HCT116 (cell line): Measurements from ENCODE around the gene INTS1. TPM values are rescaled to one million over a fixed set of nuclear protein-coding genes. Genes with fewer than 3 reads are reported as not detected.

Experiments used
- ATAC-seq: fragments of 200-7000 bp; cut with Tn5 transposase; 2 replicates; pipeline ENCODE4 v1.9.1; 2020; ENCODE audit warnings: mild to moderate bottlenecking, moderate library complexity
- BruUV-seq: library from RNA; stranded (reverse); fragments of 400-500 nt; replicated peaks from 2 replicates; lab custom pipeline; 2021; lab: Mats Ljungman, UMichigan
- CTCF ChIA-PET: fragments of 300-600 bp; sonication (Branson Sonifier 250); formaldehyde crosslinking; loops from one replicate; lab custom pipeline; 2021; ENCODE audit warnings: antibody characterized with exemption; lab: Charles Lee
- POLR2A ChIA-PET: fragments of 300-600, 350-600 bp; sonication (Branson Sonifier 250); formaldehyde crosslinking; loops from one replicate; lab custom pipeline; 2021; ENCODE audit warnings: antibody characterized with exemption; lab: Charles Lee
- RAD21 ChIA-PET, 2 experiments: fragments of 300-600 bp; sonication (Branson Sonifier 250); formaldehyde crosslinking; loops; one replicate each; lab custom pipeline; 2023; ENCODE audit warnings: low total read pairs in 2 of 2; ENCODE audit not compliant: uncharacterized antibody in 2 of 2, unreplicated experiment in 2 of 2, low non-redundant PET in 1 of 2; lab: Charles Lee
- DNase-seq: peaks from one replicate; pipeline ENCODE4 v3.0.0-alpha.2; 2010; ENCODE audit warnings: low read depth, low spot score
- H2AFZ ChIP-seq: fragments of 200-600 bp; shearing (Covaris generic), sonication (generic); 2 replicates; pipeline ENCODE4 v1.6.1; 2017; ENCODE audit warnings: low read depth, mixed run types, mixed read lengths, antibody characterized with exemption, low read length; ENCODE audit not compliant: poor library complexity, severe bottlenecking
- H3K27ac ChIP-seq: 2 replicates; pipeline ENCODE4 v1.5.1; 2012; ENCODE audit warnings: low read depth, low read length
- H3K27me3 ChIP-seq: fragments of 200-600 bp; sonication (generic); 2 replicates; pipeline ENCODE4 v1.6.1; 2016; ENCODE audit warnings: mixed run types, low read length, mixed read lengths; ENCODE audit not compliant: insufficient read depth
- H3K36me3 ChIP-seq, 2 experiments: fragments of 200-500 bp in 1 of 2; fragments of 200-600 bp in 1 of 2; sonication (Bioruptor generic) in 1 of 2; sonication (generic) in 1 of 2; 2 replicates each; pipeline versions ENCODE4 v1.5.1 to v1.6.1; 2014 to 2016; ENCODE audit warnings: low read length in 2 of 2, inconsistent platforms in 1 of 2, mixed read lengths in 1 of 2, mixed run types in 1 of 2; ENCODE audit not compliant: insufficient read depth in 2 of 2, control insufficient read depth in 1 of 2
- H3K4me1 ChIP-seq, 2 experiments: fragments of 200-600 bp in 1 of 2; sonication (generic) in 1 of 2; 2 replicates each; pipeline versions ENCODE4 v1.5.1 to v1.6.1; 2012 to 2017; ENCODE audit warnings: low read length in 2 of 2, inconsistent platforms in 1 of 2, mild to moderate bottlenecking in 1 of 2, mixed read lengths in 1 of 2, mixed run types in 1 of 2, moderate library complexity in 1 of 2; ENCODE audit not compliant: insufficient read depth in 2 of 2, control insufficient read depth in 1 of 2
- H3K4me2 ChIP-seq: fragments of 200-600 bp; sonication (generic); 2 replicates; pipeline ENCODE4 v1.6.1; 2017; ENCODE audit warnings: mixed run types, low read length, mixed read lengths
- H3K4me3 ChIP-seq, 2 experiments: fragments of 200-600 bp in 1 of 2; sonication (generic) in 1 of 2; replicated peaks in 1 of 2; 2 replicates each; pipeline ENCODE4 v1.5.1; 2011 to 2016; ENCODE audit warnings: low read length in 2 of 2, control low read depth in 1 of 2, low read depth in 1 of 2, mild to moderate bottlenecking in 1 of 2, mixed read lengths in 1 of 2, mixed run types in 1 of 2
- H3K79me2 ChIP-seq: fragments of 200-600 bp; sonication (generic); 2 replicates; pipeline ENCODE4 v1.6.1; 2017; ENCODE audit warnings: mild to moderate bottlenecking, mixed run types, low read length, moderate library complexity, mixed read lengths; ENCODE audit not compliant: insufficient read depth
- H3K9ac ChIP-seq: fragments of 200-600 bp; sonication (generic); 2 replicates; pipeline ENCODE4 v1.6.1; 2016; ENCODE audit warnings: low read length, mixed read lengths
- H3K9me2 ChIP-seq: fragments of 200-600 bp; sonication (generic), shearing (Covaris generic); 2 replicates; pipeline ENCODE4 v1.6.1; 2017; ENCODE audit warnings: mixed run types, mild to moderate bottlenecking, moderate library complexity; ENCODE audit not compliant: insufficient read depth
- H3K9me3 ChIP-seq, 2 experiments: fragments of 200-500 bp in 1 of 2; fragments of 200-600 bp in 1 of 2; sonication (Bioruptor generic) in 1 of 2; sonication (generic) in 1 of 2; 2 replicates each; pipeline ENCODE4 v1.6.1; 2014 to 2017; ENCODE audit warnings: low read length in 2 of 2, mixed read lengths in 2 of 2, inconsistent platforms in 1 of 2, low read depth in 1 of 2, mild to moderate bottlenecking in 1 of 2, mixed run types in 1 of 2, moderate library complexity in 1 of 2; ENCODE audit not compliant: control insufficient read depth in 1 of 2, insufficient read depth in 1 of 2
- H4K20me1 ChIP-seq: fragments of 200-600 bp; sonication (generic), shearing (Covaris generic); 2 replicates; pipeline ENCODE4 v1.6.1; 2017; ENCODE audit warnings: mixed run types, mild to moderate bottlenecking, moderate library complexity; ENCODE audit not compliant: insufficient read depth
- EGR1 ChIP-seq: IDR thresholded peaks from 2 replicates; pipeline ENCODE4 v1.6.1; 2012; ENCODE audit warnings: low read depth
- JUND ChIP-seq: IDR thresholded peaks from 2 replicates; pipeline ENCODE4 v1.6.1; 2012
- MAX ChIP-seq: IDR thresholded peaks from 2 replicates; pipeline ENCODE4 v1.6.1; 2012
- POLR2A ChIP-seq: IDR thresholded peaks from 2 replicates; pipeline ENCODE4 v1.7.0; 2011; ENCODE audit warnings: borderline replicate concordance; ENCODE audit not compliant: insufficient read depth, insufficient read length; ENCODE audit errors: extremely low read depth
- POLR2AphosphoS5 ChIP-seq: IDR thresholded peaks from 2 replicates; pipeline ENCODE4 v1.6.1; 2011; ENCODE audit warnings: mild to moderate bottlenecking, low read depth, low read length, moderate library complexity
- REST ChIP-seq: IDR thresholded peaks from 2 replicates; pipeline ENCODE4 v1.6.1; 2012; ENCODE audit warnings: low read depth
- SRF ChIP-seq: IDR thresholded peaks from 2 replicates; pipeline ENCODE4 v1.6.1; 2012; ENCODE audit warnings: low read depth
- TCF7L2 ChIP-seq: IDR thresholded peaks from 2 replicates; pipeline ENCODE4 v1.7.0; 2011; ENCODE audit warnings: borderline replicate concordance, inconsistent platforms; ENCODE audit not compliant: insufficient read depth, insufficient read length; ENCODE audit errors: extremely low read depth
- ZFX ChIP-seq: fragments of 450-650 bp; IDR thresholded peaks from 2 replicates; pipeline ENCODE4 v1.6.1; 2017
- ZNF274 ChIP-seq: fragments of 200-500 bp; sonication (Bioruptor generic); IDR thresholded peaks from 2 replicates; pipeline ENCODE4 v1.6.1; 2014; ENCODE audit warnings: mild to moderate bottlenecking, low read depth, low read length, inconsistent platforms
- intact Hi-C: fragments of 100-400 bp; cut with micrococcal nuclease; formaldehyde crosslinking; loops from 2 replicates; pipeline ENCODE4 v1.10.0; 2022
- total RNA-seq: library from RNA; stranded (reverse); gene quantifications from one replicate; pipeline ENCODE4 v1.2.1, GENCODE V29; 2021; ENCODE audit not compliant: unreplicated experiment

INTS1 gene
- total RNA-seq, 1 experiment from 2014 or later: 167 TPM

- peak overlapping the region; percentile 83 for H3K27ac ChIP-seq
- peak; percentile 81 for DNase-seq
- peak overlapping the region; percentile 38 to 49 for H3K4me3 ChIP-seq
- H3K9ac ChIP-seq: peak overlapping the region; percentile 79
- H3K27me3 ChIP-seq: no peaks in the 10 kb centered on the region
- POLR2A ChIA-PET: interaction anchor here (0.8 kb wide), 2 partner anchors 19 to 30 kb away, joined by 3 to 5 read pairs; partner anchors contain the start of gene TMEM184A
- TF ChIP-seq JUND (no peak), EGR1 (no peak), ZFX (no peak), SRF (no peak), TCF7L2 (peak; percentile 64), POLR2AphosphoS5 (peak; percentile 24; the same call in 1 of the 2 replicates), REST (no peak), MAX (no peak), POLR2A (no peak), ZNF274 (no peak)
- TF ChIP-seq, all 23 proteins: peak for 2
- Histone ChIP-seq H3K4me2 (peak overlapping the region; percentile 82), H3K36me3 (peaks cover 11 to 25% of the 10 kb centered on the region in 2 experiments; a peak in 3 of 4 replicates), H3K9me2 (no peaks in the 10 kb centered on the region), H2AFZ (no peak overlapping the region), H3K4me1 (peaks cover 50 to 62% of the 10 kb centered on the region in 2 experiments), H3K79me2 (peaks cover 81% of the 10 kb centered on the region), H3K9me3 (no peaks in the 10 kb centered on the region), H4K20me1 (no peaks in the 10 kb centered on the region; the same call in 1 of the 2 replicates)
- intact Hi-C loops: loop anchor here (1.0 kb wide), 2 partner anchors 19 to 33 kb away; partner anchors contain the start of genes INTS1 and TMEM184A
- CTCF ChIA-PET: interaction anchor here (1.4 kb wide), 1 partner anchor 19 kb away, joined by 10 read pairs; the partner anchor contains the start of gene TMEM184A
- peak; percentile 84 for ATAC-seq
- BruUV-seq: no TSS peak
- RAD21 ChIA-PET: interaction anchor here in 1 of 2 experiments (0.7 kb wide), 1 partner anchor 19 kb away, joined by 3 read pairs; the partner anchor contains the start of gene TMEM184A
These were observed 32.8 kb upstream of the INTS1 start for GRCh38 chr7:1536743-1537534.
